Lower leg skin (tissue), 4 donors: Measurements from ENCODE around the gene CNTN4. TPM values are rescaled to one million over a fixed set of nuclear protein-coding genes. Genes with fewer than 3 reads are reported as not detected.

Experiments used
- DNase-seq, 2 donors: peaks; one replicate each; pipeline ENCODE4 v3.0.0-alpha.2; 2019; ENCODE audit warnings: low spot score in 2 of 2
- H3K4me3 ChIP-seq: fragments of 200-600 bp; sonication (generic); 2 replicates; pipeline ENCODE4 v1.5.1; 2017; ENCODE audit warnings: mild to moderate bottlenecking, low read depth; ENCODE audit not compliant: poor library complexity, severe bottlenecking
- CTCF ChIP-seq, 3 donors: fragments of 450-650 bp; IDR thresholded peaks; one replicate each; pipeline ENCODE4 v1.5.1; 2016; ENCODE audit warnings: antibody characterized with exemption in 3 of 3, mild to moderate bottlenecking in 3 of 3, moderate library complexity in 2 of 3
- POLR2A ChIP-seq, 2 donors: fragments of 450-650 bp; IDR thresholded peaks; one replicate each; pipeline ENCODE4 v1.6.1; 2016 to 2017; ENCODE audit warnings: antibody characterized with exemption in 2 of 2, mild to moderate bottlenecking in 1 of 2, moderate library complexity in 1 of 2
- WGBS, 2 donors: methylation state at CpG; one replicate each; pipeline ENCODE4 v1.1.5; 2018; 5-methylcytosine and 5-hydroxymethylcytosine counted together
- intact Hi-C: fragments of 100-400 bp; cut with DNase I; formaldehyde crosslinking; loops from one replicate; pipeline ENCODE4 v1.15.0; 2023; ENCODE audit warnings: low total_unique reads
- total RNA-seq, 4 donors: library from RNA; depleted of rRNA; stranded (reverse); fragments of >200 nt; gene quantifications; one replicate each; pipeline ENCODE4 v1.1.0, GENCODE V29; 2016

CNTN4 gene
- total RNA-seq, 4 donors from 2014 or later, result 1.8 to 6.1 (median 2.6) TPM

- TF ChIP-seq POLR2A (IDR thresholded peaks at IDR 0.05) (no peak), CTCF (IDR thresholded peaks at IDR 0.05) (no peak)
- intact Hi-C loops, result no loop called here
- 75 to 77% methylated on average over 5 of the region's 5 CpGs for WGBS, 2 donors
- no peak overlapping the region for H3K4me3 ChIP-seq
- no peak for DNase-seq
These were observed 54.9 kb downstream of the CNTN4 start for GRCh38 chr3:2153547-2153946.

- no peak overlapping the region for H3K4me3 ChIP-seq
- DNase-seq, result no peak
- TF ChIP-seq CTCF (IDR thresholded peaks at IDR 0.05), result no peak
- TF ChIP-seq POLR2A (IDR thresholded peaks at IDR 0.05), result no peak
- 13 to 14% methylated on average over 3 of the region's 3 CpGs for WGBS, 2 donors
- intact Hi-C loops, result no loop called here
These were observed 56.0 kb downstream of the CNTN4 start for GRCh38 chr3:2154621-2155020.

GRCh38 chr3:2156244-2156847 is 57.7 kb downstream of the CNTN4 start:
- TF ChIP-seq CTCF (IDR thresholded peaks at IDR 0.05), result no peak
- TF ChIP-seq POLR2A (IDR thresholded peaks at IDR 0.05), result no peak
- DNase-seq, result no peak
- WGBS, 2 donors, result 77 to 82% methylated on average over 19 of the region's 19 CpGs
- intact Hi-C loops, result no loop called here
- no peak overlapping the region for H3K4me3 ChIP-seq

GRCh38 chr3:2158828-2159227 is 60.2 kb downstream of the CNTN4 start:
- no peak for TF ChIP-seq CTCF (IDR thresholded peaks at IDR 0.05)
- no peak for TF ChIP-seq POLR2A (IDR thresholded peaks at IDR 0.05)

GRCh38 chr3:2166552-2166951 is 67.9 kb downstream of the CNTN4 start:
- H3K4me3 ChIP-seq, result no peak overlapping the region
- intact Hi-C loops, result no loop called here
- TF ChIP-seq CTCF (IDR thresholded peaks at IDR 0.05) (no peak), POLR2A (IDR thresholded peaks at IDR 0.05) (no peak)
- WGBS, 2 donors, result 55 to 64% methylated on average over 3 of the region's 3 CpGs
- DNase-seq, result no peak

More at GRCh38 chr3:2158828-2159227, 60.2 kb downstream of the CNTN4 start:
- intact Hi-C loops, result no loop called here
- WGBS, 2 donors, result 55 to 61% methylated on average over 3 of the region's 3 CpGs
- H3K4me3 ChIP-seq, result no peak overlapping the region
- no peak for DNase-seq
